ENCODE results near the gene AQP6. TPM values are rescaled to one million over a fixed set of nuclear protein-coding genes. Genes with fewer than 3 reads are reported as not detected.
A peak's percentile ranks its signal among the peaks of the same experiment; 100 is the strongest.

AQP6 gene
- total and polyA plus RNA-seq, 12 donors: 0.20 to 1.1 (median 0.28) TPM; not detected in 8

- Histone ChIP-seq H3K4me3 (no peak overlapping the region), H3K27me3 (no peaks in the 10 kb centered on the region), H3K9me3 (replicated peaks in 1 of 3) (no peaks in the 10 kb centered on the region), H3K36me3 (replicated peaks in 1 of 2) (no peaks in the 10 kb centered on the region), H3K4me1 (replicated peaks in 1 of 2) (peaks cover 6 to 14% of the 10 kb centered on the region in 2 donors), H3K27ac (no peak overlapping the region)
- TF ChIP-seq CTCF (IDR thresholded peaks at IDR 0.05) (no peak), POLR2A (IDR thresholded peaks at IDR 0.05) (no peak)
- DNase-seq: peak in 1 of 7 donors; percentile 30
- 71 to 91% (median 81%) methylated on average over 3 of the region's 3 CpGs for WGBS, 4 donors
- intact Hi-C loops (cut with DNase I): no loop called here
Measured at GRCh38 chr12:50026691-50027090, 53.9 kb downstream of the AQP6 start.

Other genes starting within 250 kb of the AQP6 start
- gene TMBIM6, start 231.4 kb upstream of the AQP6 start, total RNA-seq: 100 to 1,000 TPM; 580 to 874 (median 762) TPM
- gene TMBIM6, start 231.4 kb upstream of the AQP6 start, polyA plus RNA-seq: 100 to 1,000 TPM; 134 to 769 (median 249) TPM
- 10 to 100 TPM; 16.4 to 58.2 (median 38.6) TPM for gene NCKAP5L, start 144.5 kb upstream of the AQP6 start, total RNA-seq
- 100 to 1,000 TPM in 1 of 3 donors, 10 to 100 TPM in 1, 1 to 10 TPM in 1; 5.5 to 143 (median 38.2) TPM for gene NCKAP5L, start 144.5 kb upstream of the AQP6 start, polyA plus RNA-seq
- 1 to 10 TPM; 1.9 to 8.9 (median 4.9) TPM for gene BCDIN3D, start 129.8 kb upstream of the AQP6 start, total RNA-seq
- 1 to 10 TPM; 2.4 to 8.1 (median 3.4) TPM for gene BCDIN3D, start 129.8 kb upstream of the AQP6 start, polyA plus RNA-seq
- gene FAIM2, start 69.0 kb upstream of the AQP6 start, total RNA-seq: 10 to 100 TPM in 3 of 9 donors, 1 to 10 TPM in 5, under 1 TPM in 1; 0.35 to 46.1 (median 3.1) TPM
- gene FAIM2, start 69.0 kb upstream of the AQP6 start, polyA plus RNA-seq: 10 to 100 TPM; 13.4 to 50.8 (median 45.9) TPM
- 10 to 100 TPM in 3 of 9 donors, 1 to 10 TPM in 3, under 1 TPM in 2, not detected in 1; 0.10 to 53.2 (median 4.6) TPM for gene AQP2, start 22.2 kb upstream of the AQP6 start, total RNA-seq
- gene AQP2, start 22.2 kb upstream of the AQP6 start, polyA plus RNA-seq: 10 to 100 TPM in 1 of 3 donors, under 1 TPM in 2; 0.40 to 81.0 (median 0.61) TPM
- 1 to 10 TPM in 2 of 9 donors, under 1 TPM in 6, not detected in 1; 0.22 to 1.5 (median 0.48) TPM for gene AQP5, start 11.1 kb upstream of the AQP6 start, total RNA-seq
- gene AQP5, start 11.1 kb upstream of the AQP6 start, polyA plus RNA-seq: 1 to 10 TPM; 1.5 to 2.6 (median 1.6) TPM
- gene RACGAP1, start 52.5 kb downstream of the AQP6 start, total RNA-seq: 10 to 100 TPM in 2 of 9 donors, 1 to 10 TPM in 7; 5.0 to 28.4 (median 6.3) TPM
- 1 to 10 TPM; 1.3 to 5.0 (median 3.1) TPM for gene RACGAP1, start 52.5 kb downstream of the AQP6 start, polyA plus RNA-seq
- 1 to 10 TPM in 2 of 9 donors, under 1 TPM in 6, not detected in 1; 0.65 to 1.2 (median 0.81) TPM for gene ASIC1, start 84.6 kb downstream of the AQP6 start, total RNA-seq
- 1 to 10 TPM in 1 of 3 donors, under 1 TPM in 2; 0.47 to 1.3 (median 0.71) TPM for gene ASIC1, start 84.6 kb downstream of the AQP6 start, polyA plus RNA-seq
- gene SMARCD1, start 112.4 kb downstream of the AQP6 start, total RNA-seq: 10 to 100 TPM; 25.0 to 64.3 (median 49.6) TPM
- 10 to 100 TPM; 22.9 to 65.0 (median 24.0) TPM for gene SMARCD1, start 112.4 kb downstream of the AQP6 start, polyA plus RNA-seq
- gene GPD1, start 131.1 kb downstream of the AQP6 start, total RNA-seq: 1 to 10 TPM in 7 of 9 donors, under 1 TPM in 2; 0.43 to 8.5 (median 2.5) TPM
- 10 to 100 TPM in 1 of 3 donors, 1 to 10 TPM in 2; 2.1 to 36.9 (median 2.7) TPM for gene GPD1, start 131.1 kb downstream of the AQP6 start, polyA plus RNA-seq
- gene COX14, start 139.3 kb downstream of the AQP6 start, total RNA-seq: 100 to 1,000 TPM in 5 of 9 donors, 10 to 100 TPM in 4; 61.2 to 150 (median 120) TPM
- gene COX14, start 139.3 kb downstream of the AQP6 start, polyA plus RNA-seq: 10 to 100 TPM; 78.8 to 98.5 (median 86.3) TPM
- gene CERS5, start 194.4 kb downstream of the AQP6 start, total RNA-seq: 10 to 100 TPM; 19.4 to 48.1 (median 36.8) TPM
- gene CERS5, start 194.4 kb downstream of the AQP6 start, polyA plus RNA-seq: 100 to 1,000 TPM in 1 of 3 donors, 10 to 100 TPM in 2; 35.8 to 110 (median 98.8) TPM